ENCODE data around the gene AGAP1. TPM values are rescaled to one million over a fixed set of nuclear protein-coding genes. Genes with fewer than 3 reads are reported as not detected.
"Not testable (repeated sequence)": the region's sequence is repeated elsewhere in the genome, so short reads cannot be mapped to it uniquely, and the experiment has no call there.

The AGAP1 gene
- total and polyA plus RNA-seq, 4 donors: 2.0 to 8.5 (median 5.4) TPM

DNA sequence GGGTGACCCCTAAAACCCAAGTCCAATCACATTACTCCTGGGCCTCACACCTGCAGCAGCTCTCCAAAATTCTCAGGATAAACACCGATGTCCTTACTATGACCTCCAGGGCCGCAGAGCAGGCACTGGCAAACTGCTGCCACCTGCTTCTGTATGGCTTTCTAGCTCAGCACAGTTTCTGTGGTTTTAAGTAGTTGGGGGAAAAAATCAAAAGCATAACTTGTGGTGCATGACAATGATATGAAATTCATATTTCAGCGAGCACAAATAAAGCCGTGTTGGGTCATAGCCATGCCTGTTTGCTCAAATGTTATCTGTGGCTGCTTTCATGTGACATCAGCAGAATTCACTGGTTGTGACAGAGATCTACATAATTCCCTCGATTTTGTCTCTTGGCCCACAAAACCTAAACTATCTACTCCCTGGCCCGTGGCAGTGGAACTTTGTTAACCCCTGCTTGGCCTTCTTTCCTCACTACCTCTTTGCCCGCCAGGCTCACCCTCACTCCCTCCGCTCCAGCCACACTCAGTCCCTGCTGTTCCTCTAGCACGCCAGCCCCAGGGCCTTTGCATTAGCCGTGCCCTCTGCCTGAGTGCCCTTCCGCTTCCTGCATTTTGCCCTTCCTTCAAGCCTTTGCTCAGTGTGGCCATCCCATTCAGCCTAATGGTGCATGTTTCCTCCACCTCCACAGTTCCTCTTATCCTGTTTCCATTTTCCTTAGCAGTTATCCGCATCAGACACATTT lies 108.3 kb downstream of the AGAP1 start:
- no peak overlapping the region for H3K4me3 ChIP-seq (ENCODE audit: low read depth in 1 of 3, low read length in 3 of 3)
- 78% methylated on average over 12 of the region's 12 CpGs for WGBS
- H3K4me1 ChIP-seq (ENCODE audit: control insufficient read depth in 4 of 4, insufficient read depth in 4 of 4, low read length in 3 of 4): peaks cover 0 to 5% (median 0%) of the 10 kb centered on the region in 4 donors
- H3K9me3 ChIP-seq (ENCODE audit: control insufficient read depth in 4 of 4, low read length in 3 of 4): no peaks in the 10 kb centered on the region
- H3K36me3 ChIP-seq (ENCODE audit: control insufficient read depth in 4 of 4, insufficient read depth in 3 of 4, low read depth in 1 of 4, low read length in 3 of 4): no peaks in the 10 kb centered on the region
- no peak for DNase-seq (ENCODE audit: low spot score)
- no peaks in the 10 kb centered on the region for H3K27me3 ChIP-seq (ENCODE audit: control insufficient read depth in 4 of 4, insufficient read depth in 4 of 4, low read length in 3 of 4)
- no peak overlapping the region for H3K9ac ChIP-seq (ENCODE audit: low read depth in 1 of 2, low read length in 2 of 2)
- TF ChIP-seq, protein P1, sequence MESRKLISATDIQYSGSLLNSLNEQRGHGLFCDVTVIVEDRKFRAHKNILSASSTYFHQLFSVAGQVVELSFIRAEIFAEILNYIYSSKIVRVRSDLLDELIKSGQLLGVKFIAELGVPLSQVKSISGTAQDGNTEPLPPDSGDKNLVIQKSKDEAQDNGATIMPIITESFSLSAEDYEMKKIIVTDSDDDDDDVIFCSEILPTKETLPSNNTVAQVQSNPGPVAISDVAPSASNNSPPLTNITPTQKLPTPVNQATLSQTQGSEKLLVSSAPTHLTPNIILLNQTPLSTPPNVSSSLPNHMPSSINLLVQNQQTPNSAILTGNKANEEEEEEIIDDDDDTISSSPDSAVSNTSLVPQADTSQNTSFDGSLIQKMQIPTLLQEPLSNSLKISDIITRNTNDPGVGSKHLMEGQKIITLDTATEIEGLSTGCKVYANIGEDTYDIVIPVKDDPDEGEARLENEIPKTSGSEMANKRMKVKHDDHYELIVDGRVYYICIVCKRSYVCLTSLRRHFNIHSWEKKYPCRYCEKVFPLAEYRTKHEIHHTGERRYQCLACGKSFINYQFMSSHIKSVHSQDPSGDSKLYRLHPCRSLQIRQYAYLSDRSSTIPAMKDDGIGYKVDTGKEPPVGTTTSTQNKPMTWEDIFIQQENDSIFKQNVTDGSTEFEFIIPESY (IDR thresholded peaks at IDR 0.05): no peak
- TF ChIP-seq TAF1 (conservative IDR thresholded peaks at IDR 0.05): no peak
- no peak for TF ChIP-seq FOXA1 (IDR thresholded peaks at IDR 0.05)
- TF ChIP-seq, protein P2, sequence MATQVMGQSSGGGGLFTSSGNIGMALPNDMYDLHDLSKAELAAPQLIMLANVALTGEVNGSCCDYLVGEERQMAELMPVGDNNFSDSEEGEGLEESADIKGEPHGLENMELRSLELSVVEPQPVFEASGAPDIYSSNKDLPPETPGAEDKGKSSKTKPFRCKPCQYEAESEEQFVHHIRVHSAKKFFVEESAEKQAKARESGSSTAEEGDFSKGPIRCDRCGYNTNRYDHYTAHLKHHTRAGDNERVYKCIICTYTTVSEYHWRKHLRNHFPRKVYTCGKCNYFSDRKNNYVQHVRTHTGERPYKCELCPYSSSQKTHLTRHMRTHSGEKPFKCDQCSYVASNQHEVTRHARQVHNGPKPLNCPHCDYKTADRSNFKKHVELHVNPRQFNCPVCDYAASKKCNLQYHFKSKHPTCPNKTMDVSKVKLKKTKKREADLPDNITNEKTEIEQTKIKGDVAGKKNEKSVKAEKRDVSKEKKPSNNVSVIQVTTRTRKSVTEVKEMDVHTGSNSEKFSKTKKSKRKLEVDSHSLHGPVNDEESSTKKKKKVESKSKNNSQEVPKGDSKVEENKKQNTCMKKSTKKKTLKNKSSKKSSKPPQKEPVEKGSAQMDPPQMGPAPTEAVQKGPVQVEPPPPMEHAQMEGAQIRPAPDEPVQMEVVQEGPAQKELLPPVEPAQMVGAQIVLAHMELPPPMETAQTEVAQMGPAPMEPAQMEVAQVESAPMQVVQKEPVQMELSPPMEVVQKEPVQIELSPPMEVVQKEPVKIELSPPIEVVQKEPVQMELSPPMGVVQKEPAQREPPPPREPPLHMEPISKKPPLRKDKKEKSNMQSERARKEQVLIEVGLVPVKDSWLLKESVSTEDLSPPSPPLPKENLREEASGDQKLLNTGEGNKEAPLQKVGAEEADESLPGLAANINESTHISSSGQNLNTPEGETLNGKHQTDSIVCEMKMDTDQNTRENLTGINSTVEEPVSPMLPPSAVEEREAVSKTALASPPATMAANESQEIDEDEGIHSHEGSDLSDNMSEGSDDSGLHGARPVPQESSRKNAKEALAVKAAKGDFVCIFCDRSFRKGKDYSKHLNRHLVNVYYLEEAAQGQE (IDR thresholded peaks at IDR 0.05): no peak
- no peak for TF ChIP-seq HNF4A (conservative IDR thresholded peaks at IDR 0.05)
- no peak for TF ChIP-seq RAD21 (IDR thresholded peaks at IDR 0.05)
- no peak overlapping the region for H3K27ac ChIP-seq (ENCODE audit: low read depth in 1 of 2, low read length in 2 of 2)

DNA sequence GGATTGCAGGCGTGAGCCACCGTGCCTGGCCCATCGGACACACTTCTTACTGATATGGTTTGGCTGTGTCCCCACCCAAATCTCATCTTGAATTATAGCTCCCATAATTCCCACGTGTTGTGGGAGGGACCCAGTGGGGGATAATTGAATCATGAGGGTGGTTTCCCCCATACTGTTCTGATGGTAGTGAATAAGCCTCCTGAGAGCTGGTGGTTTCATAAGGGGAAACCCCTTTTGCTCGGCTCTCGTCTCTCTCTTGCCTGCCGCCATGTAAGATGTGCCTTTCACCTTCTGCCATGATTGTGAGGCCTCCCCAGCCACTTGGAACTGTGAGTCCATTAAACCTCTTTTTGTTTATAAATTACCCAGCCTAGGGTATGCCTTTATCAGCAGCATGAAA lies 109.1 kb downstream of the AGAP1 start:
- H3K4me3 ChIP-seq (ENCODE audit: low read depth in 1 of 3, low read length in 3 of 3); H3K27me3 ChIP-seq (ENCODE audit: control insufficient read depth in 4 of 4, insufficient read depth in 4 of 4, low read length in 3 of 4); DNase-seq (ENCODE audit: low spot score); H3K36me3 ChIP-seq (ENCODE audit: control insufficient read depth in 4 of 4, insufficient read depth in 3 of 4, low read depth in 1 of 4, low read length in 3 of 4); H3K4me1 ChIP-seq (ENCODE audit: control insufficient read depth in 4 of 4, insufficient read depth in 4 of 4, low read length in 3 of 4); H3K9me3 ChIP-seq (ENCODE audit: control insufficient read depth in 4 of 4, low read length in 3 of 4); H3K27ac ChIP-seq (ENCODE audit: low read depth in 1 of 2, low read length in 2 of 2); H3K9ac ChIP-seq (ENCODE audit: low read depth in 1 of 2, low read length in 2 of 2): not testable (repeated sequence)
- WGBS: 89% methylated on average over 7 of the region's 7 CpGs

DNA sequence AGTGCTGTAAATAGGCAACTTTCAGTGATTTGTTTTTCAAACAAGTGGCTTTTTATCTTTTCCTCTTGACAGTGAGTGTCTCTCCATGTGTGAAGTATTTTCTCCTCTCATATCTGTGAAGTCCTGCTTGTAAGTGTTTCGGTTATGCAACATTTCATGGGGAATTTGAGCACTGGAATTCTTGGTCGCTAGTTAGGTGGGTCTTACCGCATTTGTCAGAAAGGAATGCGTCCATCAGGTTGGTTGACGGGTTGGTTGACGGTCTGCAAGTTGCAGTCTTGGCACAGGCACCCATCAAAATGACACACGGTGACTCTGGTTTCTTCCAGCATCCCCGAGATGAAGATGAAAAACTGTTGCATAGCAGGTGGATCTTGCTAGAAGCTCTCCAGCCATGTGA lies 109.8 kb downstream of the AGAP1 start:
- 93% methylated on average over 8 of the region's 8 CpGs for WGBS
- Histone ChIP-seq H3K27ac (ENCODE audit: low read depth in 1 of 2, low read length in 2 of 2) (no peak overlapping the region), H3K9me3 (ENCODE audit: control insufficient read depth in 4 of 4, low read length in 3 of 4) (no peaks in the 10 kb centered on the region), H3K4me3 (ENCODE audit: low read depth in 1 of 3, low read length in 3 of 3) (no peak overlapping the region), H3K27me3 (ENCODE audit: control insufficient read depth in 4 of 4, insufficient read depth in 4 of 4, low read length in 3 of 4) (no peaks in the 10 kb centered on the region), H3K36me3 (ENCODE audit: control insufficient read depth in 4 of 4, insufficient read depth in 3 of 4, low read depth in 1 of 4, low read length in 3 of 4) (no peaks in the 10 kb centered on the region), H3K4me1 (ENCODE audit: control insufficient read depth in 4 of 4, insufficient read depth in 4 of 4, low read length in 3 of 4) (peaks cover 0 to 5% (median 0%) of the 10 kb centered on the region in 4 donors), H3K9ac (ENCODE audit: low read depth in 1 of 2, low read length in 2 of 2) (no peak overlapping the region)
- TF ChIP-seq, protein P1 (IDR thresholded peaks at IDR 0.05): no peak
- TF ChIP-seq RXRA (IDR thresholded peaks at IDR 0.05) (no peak), EGR1 (IDR thresholded peaks at IDR 0.05; ENCODE audit: low read depth in 2 of 2) (no peak), JUND (IDR thresholded peaks at IDR 0.05) (no peak), FOXA2 (IDR thresholded peaks at IDR 0.05) (no peak)
- DNase-seq (ENCODE audit: low spot score): no peak

All from liver (tissue), 9 donors.